ENCODE data around the gene COMP. TPM values are rescaled to one million over a fixed set of nuclear protein-coding genes. Genes with fewer than 3 reads are reported as not detected.

Gene COMP
- total RNA-seq, 1 donor from 2014 or later = 0.12 TPM

DNA sequence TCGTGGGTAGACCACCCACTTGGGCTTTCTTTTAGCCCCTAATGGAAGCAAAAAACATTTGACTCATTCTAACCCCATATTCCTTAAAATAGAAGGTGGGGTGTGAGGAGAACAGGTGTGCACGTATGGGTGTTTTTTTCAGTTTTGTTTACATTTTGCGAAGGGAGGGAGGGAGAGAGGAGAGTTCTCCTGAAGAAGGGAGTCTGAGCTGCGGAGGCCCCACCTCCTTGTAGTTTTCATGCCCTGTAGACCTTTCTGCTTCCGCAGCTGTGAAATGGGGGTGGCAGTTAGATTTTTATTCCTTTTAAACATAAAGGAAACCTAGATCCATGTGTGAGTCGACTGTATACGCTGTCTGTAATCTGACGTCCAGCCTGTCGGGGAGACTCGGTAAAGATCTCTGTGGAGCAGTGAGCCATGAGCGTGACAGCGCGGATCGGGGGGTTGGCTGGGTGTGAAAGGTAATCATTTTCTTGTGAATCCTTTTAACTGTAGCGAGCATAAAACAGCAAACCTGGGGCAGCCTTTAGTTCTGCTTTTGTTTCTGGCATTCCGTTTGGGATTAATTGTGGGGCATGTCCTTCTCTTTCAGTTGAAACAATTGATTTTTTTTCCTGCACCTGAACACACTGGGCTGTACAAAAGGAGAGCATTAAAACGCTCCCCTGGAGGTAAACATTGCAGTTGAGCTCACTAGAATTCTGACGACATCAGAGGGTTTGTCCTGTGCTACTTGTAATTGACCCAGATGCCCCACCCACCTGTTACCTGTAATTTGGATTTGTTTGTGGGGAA, 42.9 kb upstream of the COMP start:
- peak overlapping the region; percentile 88 for H3K27ac Mint-ChIP-seq

GRCh38 chr19:18833141-18833476, 42.0 kb upstream of the COMP start:
- no peak for TF ChIP-seq CTCF (conservative IDR thresholded peaks at IDR 0.05)
- H3K4me3 Mint-ChIP-seq = peak overlapping the region; percentile 96
- DNase-seq (ENCODE audit: extremely low spot score, unreplicated experiment) = no peak
- H3K9me3 Mint-ChIP-seq = no peaks in the 10 kb centered on the region
- peaks cover 41% of the 10 kb centered on the region for H3K4me1 Mint-ChIP-seq (ENCODE audit: unreplicated experiment)
- peak overlapping the region; percentile 91 for H3K27ac Mint-ChIP-seq
- H3K36me3 Mint-ChIP-seq = peaks cover 20% of the 10 kb centered on the region
- peaks cover 5% of the 10 kb centered on the region for H3K27me3 Mint-ChIP-seq

More for the DNA sequence above, 42.9 kb upstream of the COMP start:
- H3K4me1 Mint-ChIP-seq (ENCODE audit: unreplicated experiment) = peaks cover 41% of the 10 kb centered on the region
- TF ChIP-seq CTCF (conservative IDR thresholded peaks at IDR 0.05) = no peak
- no peak for DNase-seq (ENCODE audit: extremely low spot score, unreplicated experiment)
- H3K36me3 Mint-ChIP-seq = peaks cover 20% of the 10 kb centered on the region
- H3K4me3 Mint-ChIP-seq = peak overlapping the region; percentile 96
- no peaks in the 10 kb centered on the region for H3K9me3 Mint-ChIP-seq
- H3K27me3 Mint-ChIP-seq = no peaks in the 10 kb centered on the region

DNA sequence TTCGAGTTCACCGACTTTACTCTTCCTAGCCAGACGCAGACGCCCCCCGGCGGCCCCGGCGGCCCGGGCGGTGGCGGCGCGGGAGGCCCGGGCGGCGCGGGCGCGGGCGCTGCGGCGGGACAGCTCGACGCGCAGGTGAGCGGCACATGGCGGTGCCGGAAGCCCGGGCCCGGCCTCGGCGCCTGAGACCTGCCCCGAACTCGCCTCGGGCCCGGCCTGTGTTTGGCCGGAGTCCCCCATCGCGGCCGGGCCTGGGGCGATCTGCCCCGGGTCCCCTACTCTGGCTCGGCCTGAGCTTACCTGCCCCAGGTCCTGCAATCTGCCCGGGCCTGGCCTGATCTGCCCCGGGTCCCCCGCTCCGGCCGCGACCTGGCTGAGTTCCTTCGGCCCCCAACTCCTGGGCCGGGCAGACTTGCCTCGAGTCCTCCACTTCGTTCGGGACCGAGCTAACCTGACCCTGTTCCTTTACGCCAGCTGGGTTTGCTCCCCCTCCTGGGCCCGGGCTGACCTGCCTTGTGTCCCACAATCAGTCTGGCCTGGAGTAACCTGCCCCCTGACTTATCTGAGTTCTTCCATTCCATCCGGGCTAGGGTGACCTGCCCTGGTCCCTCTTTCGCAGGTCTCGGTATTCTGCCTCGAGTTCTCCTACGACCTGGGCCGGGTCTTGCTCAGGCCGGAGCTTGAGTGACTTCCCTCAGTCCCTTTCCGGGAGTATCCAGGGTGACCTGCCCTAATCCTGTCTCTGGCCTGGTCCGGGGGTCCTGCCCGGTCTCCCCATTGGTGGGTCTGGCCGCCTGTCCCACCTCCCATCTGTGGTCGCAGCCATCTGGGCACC, 41.4 kb upstream of the COMP start:
- DNase-seq (ENCODE audit: extremely low spot score, unreplicated experiment) = peak; percentile 68
- Mint-ChIP-seq H3K27ac (peak overlapping the region; percentile 91), H3K4me1 (ENCODE audit: unreplicated experiment) (peaks cover 35% of the 10 kb centered on the region), H3K9me3 (no peaks in the 10 kb centered on the region), H3K4me3 (peak overlapping the region; percentile 96), H3K36me3 (peaks cover 20% of the 10 kb centered on the region), H3K27me3 (peaks cover 9% of the 10 kb centered on the region)
- no peak for TF ChIP-seq CTCF (conservative IDR thresholded peaks at IDR 0.05)

DNA sequence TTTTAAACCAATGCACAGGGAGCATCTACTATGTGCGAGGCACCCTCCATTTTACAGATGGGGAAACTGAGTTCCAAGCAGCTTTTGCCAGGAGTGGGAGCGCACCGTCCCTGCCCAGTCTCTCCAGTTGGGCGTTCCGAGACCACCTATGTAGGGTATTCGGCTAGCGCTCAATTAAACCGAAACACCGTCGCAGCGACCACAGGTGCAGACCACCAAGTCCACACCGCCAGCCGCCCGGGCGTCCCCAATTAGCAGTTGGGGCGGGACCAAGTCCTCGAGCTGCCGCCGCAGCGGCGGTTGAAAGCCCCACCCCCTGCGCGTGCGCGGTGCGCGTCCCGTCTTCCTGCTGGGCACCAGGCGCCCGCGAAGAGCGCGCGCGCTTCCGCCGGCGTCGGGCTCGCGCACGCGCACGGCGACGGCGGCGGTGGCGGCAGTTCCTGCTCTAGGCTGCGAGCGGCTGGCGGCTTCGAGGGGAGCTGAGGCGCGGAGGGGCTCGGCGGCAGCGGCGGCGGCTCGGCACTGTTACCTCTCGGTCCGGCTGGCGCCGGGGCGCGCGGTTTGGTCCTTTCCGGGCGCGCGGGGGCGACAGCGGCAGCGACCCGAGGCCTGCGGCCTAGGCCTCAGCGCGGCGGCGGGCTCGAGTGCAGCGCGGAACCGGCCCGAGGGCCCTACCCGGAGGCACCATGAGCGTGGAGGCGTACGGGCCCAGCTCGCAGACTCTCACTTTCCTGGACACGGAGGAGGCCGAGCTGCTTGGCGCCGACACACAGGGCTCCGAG, 40.6 kb upstream of the COMP start, which contains the start of gene UPF1:
Gene UPF1, plus strand, starts transcription at position 436 of the 782 bp plus-strand sequence. Its CDS starts 251 bp downstream, at position 687.
- peaks cover 10% of the 10 kb centered on the region for H3K27me3 Mint-ChIP-seq
- peaks cover 20% of the 10 kb centered on the region for H3K36me3 Mint-ChIP-seq
- peak; percentile 95 for DNase-seq (ENCODE audit: extremely low spot score, unreplicated experiment)
- H3K27ac Mint-ChIP-seq = peak within 1 kb of the TSS; percentile 91
- peak; percentile 43 for TF ChIP-seq CTCF (conservative IDR thresholded peaks at IDR 0.05)
- H3K4me1 Mint-ChIP-seq (ENCODE audit: unreplicated experiment) = peaks cover 34% of the 10 kb centered on the region
- H3K9me3 Mint-ChIP-seq = no peaks in the 10 kb centered on the region
- peak within 1 kb of the TSS; percentile 96 for H3K4me3 Mint-ChIP-seq

DNA sequence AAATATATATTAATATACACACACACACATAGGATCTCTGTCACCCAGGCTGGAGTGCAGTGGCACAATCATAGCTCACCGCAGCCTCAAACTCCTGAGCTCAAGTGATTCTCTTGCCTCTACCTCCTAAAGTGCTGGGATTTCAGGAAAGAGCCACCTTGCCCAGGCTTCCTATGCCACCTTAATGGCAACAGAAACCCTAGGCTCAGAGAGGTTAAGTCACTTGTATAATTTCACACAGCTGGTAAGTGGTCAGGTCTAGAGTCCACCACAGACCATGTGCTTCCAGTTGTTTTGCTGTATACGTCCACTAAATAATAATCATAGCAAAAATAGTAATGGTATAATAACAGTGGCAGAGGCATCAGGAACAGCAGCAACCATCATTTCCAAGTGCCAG, 39.4 kb upstream of the COMP start:
- DNase-seq (ENCODE audit: extremely low spot score, unreplicated experiment) = no peak
- TF ChIP-seq CTCF (conservative IDR thresholded peaks at IDR 0.05) = no peak
- peak overlapping the region; percentile 62 for H3K4me3 Mint-ChIP-seq
- peaks cover 25% of the 10 kb centered on the region for H3K4me1 Mint-ChIP-seq (ENCODE audit: unreplicated experiment)
- peaks cover 4% of the 10 kb centered on the region for H3K9me3 Mint-ChIP-seq
- H3K27ac Mint-ChIP-seq = no peak overlapping the region
- H3K36me3 Mint-ChIP-seq = peaks cover 12% of the 10 kb centered on the region
- H3K27me3 Mint-ChIP-seq = peaks cover 10% of the 10 kb centered on the region

Measured in type B pancreatic cell (in vitro differentiated cells).